A673 (cell line): ENCODE results near the gene SPON2.

ENCODE experiments used
- CTCF ChIP-seq: fragments of 300-800, 200-600 bp; sonication (generic); conservative IDR thresholded peaks from 2 replicates; pipeline ENCODE4 v1.5.1; 2017; ENCODE audit warnings: low read depth, mild to moderate bottlenecking, antibody characterized with exemption, low read length, moderate library complexity, mixed read lengths
- EZH2 ChIP-seq: fragments of 200-600 bp; sonication (generic); IDR thresholded peaks from 2 replicates; pipeline ENCODE4 v1.6.1; 2017; ENCODE audit warnings: borderline replicate concordance, low read depth, mild to moderate bottlenecking, mixed read lengths, antibody characterized with exemption, low read length; ENCODE audit not compliant: poor library complexity, severe bottlenecking

- TF ChIP-seq CTCF (no peak), EZH2 (no peak)
Observed at GRCh38 chr4:1207603-1208265, 35.4 kb upstream of the SPON2 start.
